ENCODE measurements around the gene CACNA1F.

- TF ChIP-seq PATZ1 (CRISPR knock-in tag; IDR thresholded peaks at IDR 0.05; ENCODE audit: borderline replicate concordance): no peak
- TF ChIP-seq PPARA (CRISPR knock-in tag; IDR thresholded peaks at IDR 0.05; ENCODE audit: borderline replicate concordance): no peak
- no peak for TF ChIP-seq TSHZ2 (CRISPR knock-in tag; IDR thresholded peaks at IDR 0.05)
- TF ChIP-seq ARNTL (CRISPR knock-in tag; IDR thresholded peaks at IDR 0.05; ENCODE audit: borderline replicate concordance, low read depth): no peak
- TF ChIP-seq, protein P1, sequence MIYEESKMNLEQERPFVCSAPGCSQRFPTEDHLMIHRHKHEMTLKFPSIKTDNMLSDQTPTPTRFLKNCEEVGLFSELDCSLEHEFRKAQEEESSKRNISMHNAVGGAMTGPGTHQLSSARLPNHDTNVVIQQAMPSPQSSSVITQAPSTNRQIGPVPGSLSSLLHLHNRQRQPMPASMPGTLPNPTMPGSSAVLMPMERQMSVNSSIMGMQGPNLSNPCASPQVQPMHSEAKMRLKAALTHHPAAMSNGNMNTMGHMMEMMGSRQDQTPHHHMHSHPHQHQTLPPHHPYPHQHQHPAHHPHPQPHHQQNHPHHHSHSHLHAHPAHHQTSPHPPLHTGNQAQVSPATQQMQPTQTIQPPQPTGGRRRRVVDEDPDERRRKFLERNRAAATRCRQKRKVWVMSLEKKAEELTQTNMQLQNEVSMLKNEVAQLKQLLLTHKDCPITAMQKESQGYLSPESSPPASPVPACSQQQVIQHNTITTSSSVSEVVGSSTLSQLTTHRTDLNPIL (CRISPR knock-in tag; IDR thresholded peaks at IDR 0.05; ENCODE audit: low read depth): no peak
- TF ChIP-seq ZFP3 (CRISPR knock-in tag; IDR thresholded peaks at IDR 0.05): no peak
- TF ChIP-seq ZFP30 (CRISPR knock-in tag; IDR thresholded peaks at IDR 0.05): no peak
Measured at GRCh38 chrX:49162620-49163019, 70.5 kb downstream of the CACNA1F start, which contains the start of gene MAGIX.

Data from SK-N-SH treated with all-trans-retinoic acid at 6 μM for 48 hours (cell line).